HFF-Myc (cell line): Measurements from ENCODE around the gene TFIP11.
A peak's percentile ranks its signal among the peaks of the same experiment; 100 is the strongest.

Experiments used
- DNase-seq: peaks from one replicate; pipeline ENCODE4 v3.0.0-alpha.2; 2011; ENCODE audit warnings: low read depth; ENCODE audit errors: extremely low read depth
- H3K4me3 ChIP-seq: replicated peaks from 2 replicates; pipeline ENCODE4 v1.5.1; 2011; ENCODE audit warnings: low read depth, mild to moderate bottlenecking, control low read depth, low read length
- TF ChIP-seq, protein P1 (sequence below): IDR thresholded peaks from 2 replicates; pipeline ENCODE4 v1.5.1; 2012; ENCODE audit warnings: mild to moderate bottlenecking, low read depth, low read length, control low read depth; ENCODE audit errors: missing control alignments

TFIP11 gene

DNA sequence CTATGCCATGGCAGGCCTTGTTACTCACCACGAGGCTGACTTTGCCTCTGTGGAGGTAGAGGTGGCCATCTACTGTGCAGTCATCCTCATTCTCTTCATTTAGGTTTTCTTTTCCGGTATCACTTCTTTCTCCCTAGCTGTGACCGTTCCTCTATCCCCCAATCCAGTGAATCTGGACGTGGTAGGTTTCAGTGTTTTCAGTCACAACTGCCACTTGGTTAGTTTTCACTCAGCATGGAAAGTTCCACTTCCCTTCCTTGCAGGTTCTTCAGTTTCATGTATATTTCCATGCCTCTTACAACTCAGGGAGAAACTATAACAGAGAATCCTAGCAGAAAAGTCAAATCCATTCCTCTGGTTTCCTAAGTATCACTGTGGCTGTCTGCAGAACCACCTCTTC, 30.6 kb downstream of the TFIP11 start:
- H3K4me3 ChIP-seq = no peak overlapping the region
- TF ChIP-seq, protein P1, sequence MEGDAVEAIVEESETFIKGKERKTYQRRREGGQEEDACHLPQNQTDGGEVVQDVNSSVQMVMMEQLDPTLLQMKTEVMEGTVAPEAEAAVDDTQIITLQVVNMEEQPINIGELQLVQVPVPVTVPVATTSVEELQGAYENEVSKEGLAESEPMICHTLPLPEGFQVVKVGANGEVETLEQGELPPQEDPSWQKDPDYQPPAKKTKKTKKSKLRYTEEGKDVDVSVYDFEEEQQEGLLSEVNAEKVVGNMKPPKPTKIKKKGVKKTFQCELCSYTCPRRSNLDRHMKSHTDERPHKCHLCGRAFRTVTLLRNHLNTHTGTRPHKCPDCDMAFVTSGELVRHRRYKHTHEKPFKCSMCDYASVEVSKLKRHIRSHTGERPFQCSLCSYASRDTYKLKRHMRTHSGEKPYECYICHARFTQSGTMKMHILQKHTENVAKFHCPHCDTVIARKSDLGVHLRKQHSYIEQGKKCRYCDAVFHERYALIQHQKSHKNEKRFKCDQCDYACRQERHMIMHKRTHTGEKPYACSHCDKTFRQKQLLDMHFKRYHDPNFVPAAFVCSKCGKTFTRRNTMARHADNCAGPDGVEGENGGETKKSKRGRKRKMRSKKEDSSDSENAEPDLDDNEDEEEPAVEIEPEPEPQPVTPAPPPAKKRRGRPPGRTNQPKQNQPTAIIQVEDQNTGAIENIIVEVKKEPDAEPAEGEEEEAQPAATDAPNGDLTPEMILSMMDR = no peak
- DNase-seq = no peak

DNA sequence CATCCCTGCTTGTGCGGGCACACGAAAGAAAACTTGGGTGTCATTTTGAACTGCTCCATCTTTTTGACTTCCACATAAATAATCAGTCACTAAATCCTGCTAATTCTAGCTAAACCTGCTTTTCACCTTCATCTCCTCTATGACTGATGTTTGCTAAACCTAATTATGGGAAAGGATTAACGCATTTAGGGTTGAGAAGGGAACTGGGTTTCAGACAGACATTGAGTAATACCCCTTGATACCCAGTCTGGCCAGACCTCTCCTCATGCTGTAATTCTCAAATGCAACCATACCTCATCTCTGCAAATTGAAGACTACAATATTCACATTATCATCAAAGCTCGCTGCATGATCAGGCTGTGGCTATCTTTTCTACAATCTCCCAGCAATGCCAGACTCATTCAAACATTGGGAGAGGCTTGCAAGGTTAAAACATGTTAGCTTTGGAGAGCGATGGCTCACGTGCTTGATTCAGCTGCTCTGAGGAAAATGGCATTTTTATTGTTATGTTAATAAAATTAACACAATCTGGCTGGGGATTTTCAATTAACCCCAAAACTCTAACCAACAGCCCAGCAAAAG, 31.1 kb downstream of the TFIP11 start:
- no peak overlapping the region for H3K4me3 ChIP-seq
- DNase-seq = no peak
- TF ChIP-seq, protein P1 = no peak

DNA sequence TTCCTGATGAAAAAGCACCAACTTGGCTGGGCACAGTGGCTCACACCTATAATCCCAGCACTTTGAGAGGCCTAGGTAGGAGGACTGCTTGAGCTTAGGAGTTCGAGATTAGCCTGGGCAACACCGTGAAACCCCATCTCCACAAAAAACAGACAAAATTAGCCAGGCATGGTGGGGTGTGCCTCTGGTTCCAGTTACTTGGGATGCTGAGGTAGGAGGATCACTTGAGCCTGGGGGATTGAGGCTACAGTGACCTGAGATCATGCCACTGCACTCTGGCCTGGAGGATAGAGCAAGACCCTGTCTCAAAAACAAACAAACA, 31.7 kb downstream of the TFIP11 start:
- no peak for DNase-seq
- no peak overlapping the region for H3K4me3 ChIP-seq
- TF ChIP-seq, protein P1 = no peak

DNA sequence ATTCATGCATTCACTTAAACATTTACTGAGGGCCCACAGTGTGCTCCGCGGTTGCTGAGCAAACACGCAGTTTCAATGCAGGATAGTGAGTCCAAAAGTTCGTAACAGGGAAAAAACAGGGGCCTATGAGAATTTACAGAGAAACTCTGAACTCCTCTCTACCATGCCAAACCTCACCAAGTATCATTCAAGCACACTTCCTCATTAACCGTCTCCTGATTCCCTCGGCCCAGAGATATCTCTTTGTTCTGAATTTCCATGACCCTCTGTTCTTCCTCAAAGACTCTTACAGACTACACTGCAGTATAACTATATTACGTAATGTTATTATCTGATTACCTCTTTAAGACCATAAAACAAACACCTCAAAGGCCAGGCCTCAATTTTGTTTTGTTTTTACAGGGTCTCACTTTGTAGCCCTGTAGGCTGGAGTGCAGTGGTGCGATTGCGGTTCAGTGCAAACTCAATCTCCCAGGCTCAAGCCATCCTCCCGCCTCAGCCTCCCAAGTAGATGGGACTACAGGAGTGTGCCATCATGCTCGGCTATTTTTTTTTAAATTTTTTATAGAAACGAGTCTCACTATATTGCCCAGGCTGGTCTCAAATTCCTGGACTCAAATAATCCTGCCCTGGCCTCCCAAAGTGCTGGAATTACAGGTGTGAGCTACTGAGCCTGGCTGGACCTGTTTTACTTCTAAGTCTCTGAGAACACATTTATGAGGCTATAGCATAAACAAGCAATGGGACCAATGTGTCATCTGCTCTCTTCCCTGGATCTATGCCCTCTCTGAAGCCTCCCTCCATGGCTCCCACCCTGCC, 32.3 kb downstream of the TFIP11 start:
- H3K4me3 ChIP-seq = peak overlapping the region; percentile 17
- TF ChIP-seq, protein P1 = no peak
- DNase-seq = no peak

DNA sequence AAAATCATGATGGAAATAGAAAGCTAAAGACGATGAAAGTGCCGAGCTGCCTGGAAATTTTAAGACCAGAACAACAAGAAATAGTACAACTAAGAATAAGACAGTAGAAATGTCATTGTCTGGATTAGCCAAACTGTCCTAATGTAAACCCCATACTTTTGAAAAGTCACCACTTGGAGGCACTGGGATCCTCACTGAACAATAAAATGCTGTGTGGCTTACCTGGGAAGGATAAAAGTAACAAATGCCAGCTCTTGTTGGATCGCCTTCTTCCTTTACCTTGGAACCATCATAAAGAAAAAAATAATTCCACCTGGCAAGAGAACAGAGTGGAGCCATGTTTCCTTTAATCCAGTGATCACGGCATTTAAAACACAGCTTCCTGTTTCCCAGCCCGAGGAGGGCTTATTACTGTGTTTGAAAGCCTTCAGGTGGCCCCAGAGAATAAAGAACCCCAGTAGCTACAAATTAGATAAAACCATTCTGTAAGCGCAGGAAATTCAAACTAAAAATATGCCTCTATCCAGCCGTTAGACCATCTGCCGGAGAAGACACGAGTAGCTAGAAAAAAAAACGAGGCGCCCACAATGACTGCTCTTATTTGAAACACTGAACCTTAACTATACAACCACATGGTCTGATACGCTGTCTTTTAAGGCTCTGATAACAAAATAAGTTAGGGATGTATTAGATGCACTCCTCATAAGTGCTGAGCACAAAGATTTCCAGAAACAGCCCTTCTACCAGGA, 33.1 kb downstream of the TFIP11 start:
- TF ChIP-seq, protein P1 = no peak
- DNase-seq = no peak

DNA sequence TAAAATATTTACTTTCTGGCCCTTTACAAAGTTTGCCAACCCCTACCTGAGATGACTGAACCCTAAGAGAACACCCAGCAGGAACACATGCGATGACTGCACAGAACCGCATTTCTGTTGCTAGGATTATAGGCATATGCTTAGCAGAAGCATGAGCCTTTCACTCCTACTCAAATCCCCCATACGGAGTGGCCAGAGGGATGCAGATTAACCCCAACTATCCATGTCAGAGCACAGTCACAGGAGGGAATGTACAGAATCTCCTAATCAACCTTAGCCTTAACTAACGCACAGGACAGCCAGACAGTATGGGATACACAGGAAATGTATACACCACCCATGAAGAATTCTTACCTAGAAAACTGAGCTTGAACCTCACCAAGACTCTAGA, 34.9 kb downstream of the TFIP11 start:
- DNase-seq = no peak
- no peak overlapping the region for H3K4me3 ChIP-seq

More for the DNA sequence above, 33.1 kb downstream of the TFIP11 start:
- peak overlapping the region; percentile 17 for H3K4me3 ChIP-seq

More for the DNA sequence above, 34.9 kb downstream of the TFIP11 start:
- TF ChIP-seq, protein P1 = no peak
